CD4-positive, alpha-beta T cell treated with Interleukin-4 for 4 hours (primary cell): ENCODE data around the gene RGS10.
"Not testable (repeated sequence)": the region's sequence is repeated elsewhere in the genome, so short reads cannot be mapped to it uniquely, and the experiment has no call there.

Experiments used
- DNase-seq: peaks from one replicate; pipeline ENCODE4 v3.0.0-alpha.2; 2020

Gene RGS10

GRCh38 chr10:119538632-119539358 lies 3.7 kb downstream of the RGS10 start:
- DNase-seq, result peak; percentile 36

GRCh38 chr10:119537953-119538630 lies 4.4 kb downstream of the RGS10 start:
- no peak for DNase-seq

DNA sequence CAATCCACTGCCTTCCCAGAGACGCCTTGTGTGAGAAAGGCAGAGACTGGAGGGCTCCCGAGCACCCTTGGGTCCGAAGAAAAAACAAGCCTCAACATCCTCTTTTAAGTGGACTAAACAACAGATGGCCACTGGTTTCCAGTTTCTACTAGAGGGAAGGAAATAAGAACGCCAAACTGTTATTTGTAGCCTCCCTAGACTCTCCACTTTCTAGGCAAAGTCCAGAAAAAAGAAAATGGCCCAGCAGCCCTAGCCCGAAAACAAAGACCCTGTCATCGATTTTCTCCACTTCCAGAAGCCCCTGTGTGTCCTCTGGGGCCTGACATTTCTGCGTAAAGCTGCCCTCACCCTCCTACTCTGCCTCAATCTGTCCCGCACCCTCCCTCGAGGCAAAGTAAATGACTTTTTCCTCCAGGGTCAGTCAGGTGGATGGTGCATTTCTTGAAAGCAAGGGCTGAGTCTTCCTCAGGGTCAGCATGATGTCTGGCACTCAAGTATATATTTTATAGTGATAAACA lies 6.0 kb downstream of the RGS10 start:
- no peak for DNase-seq

GRCh38 chr10:119535837-119536507 lies 6.5 kb downstream of the RGS10 start:
- DNase-seq, result no peak

DNA sequence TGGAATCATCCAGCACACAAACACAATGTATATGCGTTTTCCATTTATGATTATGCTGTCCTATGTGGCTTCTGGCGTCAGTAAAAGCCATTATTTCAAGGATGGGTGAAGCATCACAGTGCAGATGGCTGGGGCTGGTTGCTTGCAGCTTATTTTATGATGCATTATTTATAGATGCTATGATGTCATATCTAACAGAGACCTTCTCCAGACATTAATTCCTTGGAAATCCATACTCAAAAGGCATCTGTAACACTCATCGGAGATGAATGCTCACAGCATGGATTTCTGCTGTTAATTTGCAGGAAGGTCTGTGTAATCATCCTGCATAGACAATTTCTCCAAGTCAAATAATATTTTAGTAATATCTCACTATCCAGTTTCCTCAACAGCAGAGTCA lies 7.2 kb downstream of the RGS10 start:
- no peak for DNase-seq

- DNase-seq, result no peak
Observed at GRCh38 chr10:119533473-119533872, 9.0 kb downstream of the RGS10 start.

- not testable (repeated sequence) for DNase-seq
Observed at GRCh38 chr10:119532791-119533190, 9.7 kb downstream of the RGS10 start.

GRCh38 chr10:119532251-119532650 lies 10.3 kb downstream of the RGS10 start:
- DNase-seq, result not testable (repeated sequence)

DNA sequence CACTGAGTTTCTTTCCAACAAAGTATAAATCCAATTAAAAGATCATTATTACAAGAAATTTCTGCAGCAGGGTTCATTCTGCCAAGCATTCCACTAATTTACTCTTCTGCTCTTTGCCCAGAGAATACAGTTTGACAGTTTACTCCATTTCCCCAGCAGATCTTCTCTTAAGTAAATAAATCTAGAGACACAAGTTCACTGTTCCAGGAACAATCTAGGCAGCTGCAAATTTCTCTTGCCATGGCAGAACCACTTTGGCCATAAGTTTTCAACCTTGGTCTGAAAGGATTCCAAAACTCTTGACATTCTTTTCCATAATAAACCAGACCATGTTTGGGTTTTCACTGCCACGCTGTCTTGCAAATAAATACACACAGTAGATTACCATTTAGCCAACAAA lies 11.5 kb downstream of the RGS10 start:
- no peak for DNase-seq

DNA sequence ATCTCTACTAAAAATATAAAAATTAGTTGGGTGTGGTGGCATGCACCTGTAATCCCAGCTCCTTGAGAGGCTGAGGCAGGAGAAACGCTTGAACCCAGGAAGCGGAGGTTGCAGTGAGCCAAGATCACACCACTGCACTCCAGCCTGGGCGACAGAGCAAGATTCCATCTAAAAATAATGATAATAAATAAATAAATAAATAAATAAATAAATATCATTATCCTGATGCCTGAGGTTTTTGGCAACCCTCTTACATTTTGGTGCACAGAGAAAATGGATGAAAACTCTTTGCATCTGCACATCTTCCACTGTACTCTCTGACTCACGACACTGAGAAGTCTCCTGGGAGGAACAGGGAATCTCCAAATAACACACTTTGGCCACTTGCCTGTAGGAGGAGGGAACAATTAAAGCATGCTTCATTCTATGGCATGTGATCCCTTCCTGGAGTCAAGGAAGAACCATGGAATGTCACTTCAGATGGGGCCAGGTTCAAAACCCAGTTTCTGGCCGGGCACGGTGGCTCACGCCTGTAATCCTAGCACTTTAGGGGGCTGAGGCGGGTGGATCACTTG lies 13.8 kb downstream of the RGS10 start:
- DNase-seq, result not testable (repeated sequence)

DNA sequence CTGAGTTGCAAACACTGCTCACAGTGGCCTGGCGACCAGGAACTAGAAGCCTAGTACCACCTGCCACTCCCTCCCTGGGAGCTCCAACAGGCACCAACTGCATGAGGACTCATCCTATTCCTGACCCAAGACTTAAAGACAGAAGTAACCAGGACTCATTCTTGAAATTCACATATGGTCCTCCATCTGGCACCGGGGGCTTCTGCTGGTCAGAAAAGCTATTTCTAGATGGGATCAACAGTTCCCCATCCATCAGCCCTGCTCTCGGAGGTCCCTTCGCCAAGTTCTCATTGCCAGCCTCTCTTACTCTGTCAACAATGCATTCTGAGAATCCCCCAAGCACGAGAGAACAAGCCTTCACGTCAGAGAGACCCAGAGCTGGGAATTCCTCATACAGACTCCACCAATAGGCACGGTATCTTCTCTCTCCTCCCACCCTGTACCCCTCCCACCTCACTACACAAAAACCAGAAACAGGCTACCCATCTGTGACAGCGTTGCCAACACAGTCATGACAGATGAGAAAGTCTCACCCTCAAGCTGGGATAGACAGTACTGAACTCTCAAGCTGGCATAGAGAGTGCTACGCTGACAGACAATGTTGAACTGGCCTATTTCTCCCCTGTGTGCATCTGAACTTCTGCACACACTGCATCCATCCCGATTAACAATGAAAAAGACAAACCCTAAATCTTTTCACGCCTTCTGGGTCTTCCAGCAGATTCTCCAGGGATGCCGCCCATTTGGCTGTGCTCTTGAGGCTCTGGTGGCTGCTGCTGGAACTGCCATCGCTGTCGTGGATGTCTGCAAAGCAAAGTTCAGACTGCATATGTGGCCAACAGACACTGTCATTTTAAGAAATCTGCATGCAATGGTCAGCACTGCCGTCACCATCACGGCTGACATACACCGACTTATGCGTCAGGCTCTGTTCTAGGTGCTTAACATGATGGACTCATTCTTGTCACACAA lies 15.6 kb downstream of the RGS10 start:
- no peak for DNase-seq

DNA sequence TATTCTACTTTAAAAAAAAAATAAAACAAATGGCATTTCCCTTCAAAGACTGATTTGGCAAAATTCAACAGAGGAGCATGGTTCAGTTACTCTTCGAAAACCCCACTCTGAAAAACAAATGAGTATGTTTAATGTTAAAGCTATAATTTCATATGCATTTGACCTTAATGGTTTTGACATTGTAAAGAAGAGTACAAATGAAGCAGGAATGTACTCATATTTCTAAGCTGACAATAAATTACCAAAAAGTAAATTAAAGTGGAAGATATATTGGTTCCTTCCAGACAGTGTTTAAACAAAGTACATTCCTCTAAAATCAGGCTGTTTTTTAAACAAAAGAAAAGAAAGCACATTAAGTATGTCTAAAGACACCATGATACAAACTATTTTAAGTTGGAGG lies 16.4 kb downstream of the RGS10 start:
- no peak for DNase-seq

GRCh38 chr10:119525116-119525515 lies 17.4 kb downstream of the RGS10 start:
- DNase-seq, result no peak

DNA sequence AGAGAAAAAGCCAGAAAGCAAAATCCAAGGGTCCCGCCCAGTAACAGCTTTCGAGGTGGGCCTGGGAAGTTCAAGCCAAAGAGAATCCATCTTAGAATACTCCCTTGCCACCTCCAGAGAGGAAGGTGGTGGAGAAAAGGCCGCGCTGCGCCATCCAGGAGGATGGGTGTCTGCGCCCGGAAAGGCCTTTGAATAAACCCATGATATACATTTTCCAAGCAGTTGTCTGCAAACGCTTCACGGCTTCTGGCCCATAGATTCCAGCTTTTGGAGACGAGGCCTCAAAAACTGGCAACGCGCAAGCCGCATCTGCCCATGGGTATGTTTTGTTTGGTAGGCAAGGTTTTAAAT lies 17.8 kb downstream of the RGS10 start:
- DNase-seq, result no peak

GRCh38 chr10:119523895-119524719 lies 18.4 kb downstream of the RGS10 start:
- no peak for DNase-seq

GRCh38 chr10:119522747-119523426 lies 19.6 kb downstream of the RGS10 start:
- DNase-seq, result no peak

DNA sequence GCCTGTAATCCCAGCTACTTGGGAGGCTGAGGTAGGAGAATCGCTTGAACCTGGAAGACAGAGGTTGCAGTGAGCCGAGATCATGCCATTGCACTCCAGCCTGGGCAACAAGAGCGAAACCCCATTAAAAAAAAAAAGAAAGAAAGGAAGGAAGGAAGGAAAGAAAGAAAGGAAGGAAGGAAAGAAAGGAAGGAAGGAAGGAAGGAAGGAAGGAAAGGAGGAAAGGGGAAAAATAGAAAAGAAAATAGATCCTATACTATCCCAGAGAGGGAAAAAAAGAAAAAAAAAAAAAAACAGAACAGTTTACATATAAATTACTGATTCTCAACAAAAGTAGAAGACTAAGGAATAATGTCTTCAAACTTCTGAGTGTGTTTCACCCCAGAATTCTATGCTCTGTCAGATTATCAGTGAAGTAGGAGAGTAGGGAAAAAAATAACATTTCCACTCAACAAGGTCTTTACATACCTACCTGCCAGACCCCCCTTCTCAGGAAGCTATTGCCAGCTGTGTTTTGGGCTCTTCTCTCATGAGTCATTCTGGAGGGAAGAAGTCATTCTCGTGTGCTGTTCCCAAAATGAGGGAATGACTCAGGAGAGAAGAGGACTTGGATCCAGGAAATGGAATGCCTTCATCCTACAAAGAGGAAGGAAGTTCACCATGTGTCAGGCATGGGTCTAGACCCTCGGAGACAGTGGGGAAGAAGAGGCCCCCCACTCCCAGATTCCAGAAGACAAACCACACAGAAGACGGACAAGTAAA lies 20.9 kb downstream of the RGS10 start:
- DNase-seq, result no peak

DNA sequence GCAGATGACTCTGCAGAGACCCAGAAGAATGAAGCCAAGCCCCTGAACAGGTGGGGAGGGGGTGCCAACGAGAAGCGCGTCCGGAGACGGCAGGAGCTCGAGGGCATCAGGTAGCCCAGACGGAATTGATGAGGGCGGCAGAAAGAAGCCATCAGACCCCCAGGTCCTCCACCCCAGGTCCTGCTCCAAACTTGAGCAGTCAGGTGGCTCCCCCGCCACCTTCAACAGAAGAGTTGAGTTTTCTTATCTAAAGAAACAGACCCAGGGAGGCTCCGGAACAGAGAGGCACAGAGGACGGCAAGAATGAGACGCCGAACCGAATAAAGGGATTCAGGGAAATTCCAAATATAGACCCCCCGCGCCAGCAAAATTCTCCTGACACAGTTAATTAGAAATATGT lies 22.2 kb downstream of the RGS10 start:
- no peak for DNase-seq

- no peak for DNase-seq
Observed at GRCh38 chr10:119518936-119519335, 23.6 kb downstream of the RGS10 start.

DNA sequence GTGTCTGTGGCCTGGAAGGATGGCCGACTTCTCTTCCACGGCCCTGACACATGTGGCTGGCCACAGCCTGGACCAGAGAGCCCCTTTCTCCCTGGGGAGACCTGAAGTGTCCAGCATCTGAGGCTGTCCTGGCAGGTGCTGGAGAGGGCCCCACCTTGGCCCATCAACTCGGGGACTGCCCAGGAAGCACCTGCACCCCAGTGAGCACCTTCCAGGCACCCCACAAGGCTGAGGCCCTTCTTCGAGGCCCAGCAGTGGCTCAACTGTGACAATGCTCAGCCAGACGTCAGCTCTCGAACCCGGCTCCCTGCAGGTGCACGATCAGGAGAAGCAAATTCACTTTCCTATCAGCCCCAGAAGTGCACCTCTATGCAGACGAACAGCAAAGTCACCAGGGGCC lies 24.3 kb downstream of the RGS10 start:
- no peak for DNase-seq
